OCI-LY1 (cell line): Measurements from ENCODE around the gene FGF22.

ENCODE experiments used
- H2AFZ ChIP-seq: fragments of 200-600 bp; sonication (generic), shearing (Covaris generic); 2 replicates; pipeline ENCODE4 v1.6.0; 2014; ENCODE audit warnings: antibody characterized with exemption, mild to moderate bottlenecking, low read length
- H3F3A ChIP-seq: fragments of 200-600 bp; sonication (generic), shearing (Covaris generic); 2 replicates; pipeline ENCODE4 v1.6.0; 2014; ENCODE audit warnings: mild to moderate bottlenecking, antibody characterized with exemption, low read length, moderate library complexity; ENCODE audit not compliant: insufficient read depth
- H3K27ac ChIP-seq: fragments of 200-600 bp; sonication (generic); 2 replicates; pipeline ENCODE4 v1.5.1; 2014; ENCODE audit warnings: low read length, mixed run types, mild to moderate bottlenecking, low read depth; ENCODE audit not compliant: poor library complexity, severe bottlenecking
- H3K27me3 ChIP-seq: fragments of 200-600 bp; sonication (generic); 2 replicates; pipeline ENCODE4 v1.6.0; 2014; ENCODE audit warnings: antibody characterized with exemption, mild to moderate bottlenecking, low read length, moderate library complexity; ENCODE audit not compliant: insufficient read depth
- H3K36me3 ChIP-seq: fragments of 200-600 bp; sonication (generic); 2 replicates; pipeline ENCODE4 v1.6.1; 2014; ENCODE audit warnings: mild to moderate bottlenecking, antibody characterized with exemption, low read length, moderate library complexity, mixed read lengths; ENCODE audit not compliant: insufficient read depth
- H3K4me1 ChIP-seq: fragments of 200-600 bp; sonication (generic); 2 replicates; pipeline ENCODE4 v1.5.1; 2014; ENCODE audit warnings: mild to moderate bottlenecking, low read length, moderate library complexity; ENCODE audit not compliant: insufficient read depth, severe bottlenecking
- H3K4me2 ChIP-seq: fragments of 200-600 bp; sonication (generic), shearing (Covaris generic); 2 replicates; pipeline ENCODE4 v1.6.1; 2014; ENCODE audit warnings: low read length
- H3K4me3 ChIP-seq: fragments of 200-600 bp; sonication (generic); 2 replicates; pipeline ENCODE4 v1.5.1; 2014; ENCODE audit warnings: low read length, low read depth, mild to moderate bottlenecking, mixed read lengths; ENCODE audit not compliant: poor library complexity, severe bottlenecking
- H3K79me2 ChIP-seq: fragments of 200-600 bp; shearing (Covaris generic); 2 replicates; pipeline ENCODE4 v1.6.1; 2016; ENCODE audit warnings: mixed run types, low read length, mixed read lengths; ENCODE audit not compliant: insufficient read depth
- H3K9ac ChIP-seq: fragments of 200-600 bp; sonication (generic), shearing (Covaris generic); 2 replicates; pipeline ENCODE4 v1.6.1; 2014; ENCODE audit warnings: mild to moderate bottlenecking, low read length, mixed read lengths
- H3K9me2 ChIP-seq: fragments of 200-600 bp; sonication (generic), shearing (Covaris generic); 2 replicates; pipeline ENCODE4 v1.6.1; 2014; ENCODE audit warnings: low read depth, mild to moderate bottlenecking, low read length, mixed read lengths
- H3K9me3 ChIP-seq: fragments of 200-600 bp; shearing (Covaris generic); 2 replicates; pipeline ENCODE4 v1.6.1; 2014; ENCODE audit warnings: low read length, mixed read lengths
- H4K20me1 ChIP-seq: fragments of 200-600 bp; sonication (generic), shearing (Covaris generic); 2 replicates; pipeline ENCODE4 v1.6.0; 2016; ENCODE audit warnings: mild to moderate bottlenecking, low read length; ENCODE audit not compliant: insufficient read depth
- EZH2 ChIP-seq: fragments of 200-600 bp; sonication (generic), shearing (Covaris generic); IDR thresholded peaks from 2 replicates; pipeline ENCODE4 v1.8.0; 2017; ENCODE audit warnings: borderline replicate concordance, mixed run types, mild to moderate bottlenecking, antibody characterized with exemption, low read length, moderate library complexity, mixed read lengths
- TF ChIP-seq, protein P1 (sequence below): fragments of 200-600 bp; sonication (generic), shearing (Covaris generic); IDR thresholded peaks from 2 replicates; pipeline ENCODE4 v1.5.1; 2017; ENCODE audit warnings: mild to moderate bottlenecking, antibody characterized with exemption, low read length, moderate library complexity, mixed read lengths

The FGF22 gene

DNA sequence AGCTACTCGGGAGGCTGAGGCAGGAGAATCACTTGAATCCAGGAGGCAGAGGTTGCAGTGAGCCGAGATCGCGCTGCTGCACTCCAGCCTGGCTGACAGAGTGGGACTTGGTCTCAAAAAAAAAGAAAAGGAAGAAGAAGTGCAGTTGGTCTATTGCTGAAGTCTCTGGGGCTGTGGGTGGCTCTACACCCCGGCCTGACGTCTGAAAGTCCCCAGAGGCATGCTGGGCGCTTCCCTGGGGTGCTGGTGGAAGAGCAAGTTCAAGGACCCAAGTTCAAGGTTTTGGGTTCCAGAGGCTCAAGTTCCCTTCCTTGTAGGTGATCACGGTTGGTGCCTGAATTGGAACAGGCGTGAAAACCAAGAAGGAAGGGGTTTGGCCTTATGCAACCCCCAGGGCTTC is 46.2 kb upstream of the FGF22 start:
- Histone ChIP-seq H3K9me3 (no peaks in the 10 kb centered on the region), H3K4me1 (no peaks in the 10 kb centered on the region), H3K4me3 (no peak overlapping the region), H3K27ac (no peak overlapping the region), H3K27me3 (peaks cover 26% of the 10 kb centered on the region), H2AFZ (no peak overlapping the region), H3F3A (no peaks in the 10 kb centered on the region), H3K79me2 (no peaks in the 10 kb centered on the region), H3K36me3 (no peaks in the 10 kb centered on the region), H4K20me1 (no peaks in the 10 kb centered on the region), H3K9me2 (no peaks in the 10 kb centered on the region), H3K9ac (no peak overlapping the region), H3K4me2 (no peak overlapping the region)
- TF ChIP-seq, protein P1, sequence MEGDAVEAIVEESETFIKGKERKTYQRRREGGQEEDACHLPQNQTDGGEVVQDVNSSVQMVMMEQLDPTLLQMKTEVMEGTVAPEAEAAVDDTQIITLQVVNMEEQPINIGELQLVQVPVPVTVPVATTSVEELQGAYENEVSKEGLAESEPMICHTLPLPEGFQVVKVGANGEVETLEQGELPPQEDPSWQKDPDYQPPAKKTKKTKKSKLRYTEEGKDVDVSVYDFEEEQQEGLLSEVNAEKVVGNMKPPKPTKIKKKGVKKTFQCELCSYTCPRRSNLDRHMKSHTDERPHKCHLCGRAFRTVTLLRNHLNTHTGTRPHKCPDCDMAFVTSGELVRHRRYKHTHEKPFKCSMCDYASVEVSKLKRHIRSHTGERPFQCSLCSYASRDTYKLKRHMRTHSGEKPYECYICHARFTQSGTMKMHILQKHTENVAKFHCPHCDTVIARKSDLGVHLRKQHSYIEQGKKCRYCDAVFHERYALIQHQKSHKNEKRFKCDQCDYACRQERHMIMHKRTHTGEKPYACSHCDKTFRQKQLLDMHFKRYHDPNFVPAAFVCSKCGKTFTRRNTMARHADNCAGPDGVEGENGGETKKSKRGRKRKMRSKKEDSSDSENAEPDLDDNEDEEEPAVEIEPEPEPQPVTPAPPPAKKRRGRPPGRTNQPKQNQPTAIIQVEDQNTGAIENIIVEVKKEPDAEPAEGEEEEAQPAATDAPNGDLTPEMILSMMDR = no peak
- no peak for TF ChIP-seq EZH2

DNA sequence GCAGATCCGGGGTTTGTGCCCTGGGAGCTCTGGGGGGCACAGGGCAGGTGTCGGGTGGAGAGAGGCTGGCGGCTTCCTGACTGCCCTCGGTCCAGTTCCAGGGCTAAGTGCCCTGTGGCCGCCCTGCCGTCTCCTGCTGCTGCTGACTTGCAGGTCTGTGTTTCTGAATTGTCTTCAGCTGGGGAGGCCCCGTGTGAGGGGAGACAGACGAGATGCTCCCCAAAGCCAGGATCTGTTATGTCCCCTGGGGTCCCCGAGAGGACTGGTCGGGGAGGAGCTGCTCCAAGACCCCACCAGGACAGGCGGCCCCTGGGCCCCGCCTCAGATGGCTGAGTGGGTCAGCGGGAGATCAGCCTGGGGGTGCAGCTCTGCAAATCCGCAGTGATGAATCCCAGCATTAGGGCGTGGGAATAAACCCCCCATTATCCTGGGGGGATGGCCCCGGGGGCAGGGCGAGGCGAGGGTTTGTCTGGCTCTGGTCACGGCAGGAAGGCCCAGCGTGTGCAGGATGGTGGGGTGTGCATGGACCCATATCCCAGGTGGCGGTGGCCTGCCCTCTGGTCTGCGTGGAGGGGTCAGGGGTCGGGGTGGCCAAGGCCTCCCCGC is 45.3 kb upstream of the FGF22 start:
- H3K79me2 ChIP-seq = no peaks in the 10 kb centered on the region
- no peaks in the 10 kb centered on the region for H3K36me3 ChIP-seq
- no peak overlapping the region for H3K27ac ChIP-seq
- no peak overlapping the region for H2AFZ ChIP-seq
- H4K20me1 ChIP-seq = no peaks in the 10 kb centered on the region
- H3K4me1 ChIP-seq = no peaks in the 10 kb centered on the region
- no peak overlapping the region for H3K9ac ChIP-seq
- no peak overlapping the region for H3K4me3 ChIP-seq
- H3K9me3 ChIP-seq = no peaks in the 10 kb centered on the region
- TF ChIP-seq, protein P1 = no peak
- no peak for TF ChIP-seq EZH2
- no peaks in the 10 kb centered on the region for H3K9me2 ChIP-seq
- peaks cover 26% of the 10 kb centered on the region for H3K27me3 ChIP-seq
- H3F3A ChIP-seq = no peaks in the 10 kb centered on the region
- no peak overlapping the region for H3K4me2 ChIP-seq

DNA sequence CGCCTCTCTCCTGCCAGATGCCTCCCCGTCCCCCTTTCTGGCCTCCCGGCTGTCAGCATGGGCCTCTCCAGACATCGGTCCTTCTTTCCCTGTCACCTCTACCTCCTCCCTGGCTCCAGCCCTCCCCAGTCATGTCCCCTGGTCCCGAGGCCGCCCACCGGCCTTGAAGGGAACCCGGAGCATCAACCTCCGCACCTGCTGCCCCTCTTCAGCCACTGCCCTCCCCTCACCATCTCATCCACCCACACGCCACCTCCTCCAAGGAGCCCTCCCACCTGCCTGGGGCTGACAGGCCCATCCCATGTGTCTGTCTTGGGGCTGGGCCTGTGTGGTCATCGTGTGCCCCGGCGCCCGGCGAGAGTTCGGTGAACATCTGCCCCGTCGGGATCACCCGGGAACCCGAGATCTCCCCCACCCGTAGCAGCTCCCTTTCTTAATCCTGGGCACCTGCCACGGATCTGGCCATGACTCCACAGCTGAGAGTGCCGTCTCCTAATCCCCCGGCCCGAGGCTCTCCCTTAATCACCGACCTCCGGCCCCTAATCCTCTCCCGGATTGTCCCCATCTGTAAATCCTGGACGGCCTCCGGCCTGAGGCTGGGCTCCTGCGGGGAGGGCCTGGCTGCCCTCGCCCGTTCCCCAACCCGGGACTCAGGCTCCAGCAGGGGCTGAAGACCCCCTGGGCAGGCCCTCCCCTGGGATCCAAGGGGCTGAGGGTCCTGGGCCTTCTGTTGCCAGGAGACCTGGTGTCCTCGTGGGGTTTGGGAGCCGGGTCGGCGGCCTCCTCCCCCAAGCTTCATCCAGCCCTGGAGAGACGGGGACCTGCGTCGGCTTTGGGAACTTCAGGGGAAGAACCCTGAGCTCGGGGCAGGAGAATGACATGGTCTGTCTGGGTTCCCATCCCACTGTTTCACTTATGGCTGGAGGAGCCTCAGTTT is 44.1 kb upstream of the FGF22 start:
- no peaks in the 10 kb centered on the region for H3K9me2 ChIP-seq
- no peak overlapping the region for H2AFZ ChIP-seq
- H3K36me3 ChIP-seq = no peaks in the 10 kb centered on the region
- peaks cover 26% of the 10 kb centered on the region for H3K27me3 ChIP-seq
- no peak overlapping the region for H3K4me2 ChIP-seq
- H3K4me1 ChIP-seq = no peaks in the 10 kb centered on the region
- no peaks in the 10 kb centered on the region for H3F3A ChIP-seq
- no peak overlapping the region for H3K4me3 ChIP-seq
- no peaks in the 10 kb centered on the region for H3K9me3 ChIP-seq
- H3K79me2 ChIP-seq = no peaks in the 10 kb centered on the region
- no peak overlapping the region for H3K9ac ChIP-seq
- no peaks in the 10 kb centered on the region for H4K20me1 ChIP-seq
- TF ChIP-seq, protein P1 = no peak
- TF ChIP-seq EZH2 = no peak
- no peak overlapping the region for H3K27ac ChIP-seq
